Muscle layer of duodenum (tissue), 2 donors: ENCODE measurements around the gene TFDP1.
"Not testable (repeated sequence)": the region's sequence is repeated elsewhere in the genome, so short reads cannot be mapped to it uniquely, and the experiment has no call there.

Experiments used
- H3K27ac ChIP-seq: one replicate; pipeline ENCODE4 v1.7.0; 2013; ENCODE audit warnings: mild to moderate bottlenecking, low read length
- H3K27me3 ChIP-seq: one replicate; pipeline ENCODE4 v1.7.0; 2013; ENCODE audit warnings: low read depth, mild to moderate bottlenecking, control low read depth, low read length
- H3K36me3 ChIP-seq, 2 donors: one replicate each; pipeline ENCODE4 v1.7.0; 2013; ENCODE audit warnings: low read length in 2 of 2, control low read depth in 1 of 2, mild to moderate bottlenecking in 1 of 2; ENCODE audit not compliant: insufficient read depth in 2 of 2, control insufficient read depth in 1 of 2
- H3K4me1 ChIP-seq, 2 donors: one replicate each; pipeline ENCODE4 v1.7.0; 2013; ENCODE audit warnings: low read length in 2 of 2, mild to moderate bottlenecking in 2 of 2, control low read depth in 1 of 2, moderate library complexity in 1 of 2; ENCODE audit not compliant: insufficient read depth in 2 of 2, control insufficient read depth in 1 of 2
- H3K4me3 ChIP-seq, 2 donors: one replicate each; pipeline ENCODE4 v1.7.0; 2013; ENCODE audit warnings: low read length in 2 of 2, low read depth in 1 of 2, mild to moderate bottlenecking in 1 of 2
- H3K9me3 ChIP-seq, 2 donors: one replicate each; pipeline ENCODE4 v1.7.0; 2013; ENCODE audit warnings: low read length in 2 of 2, control low read depth in 1 of 2, mild to moderate bottlenecking in 1 of 2; ENCODE audit not compliant: control insufficient read depth in 1 of 2
- donor health status: healthy.

TFDP1 gene

DNA sequence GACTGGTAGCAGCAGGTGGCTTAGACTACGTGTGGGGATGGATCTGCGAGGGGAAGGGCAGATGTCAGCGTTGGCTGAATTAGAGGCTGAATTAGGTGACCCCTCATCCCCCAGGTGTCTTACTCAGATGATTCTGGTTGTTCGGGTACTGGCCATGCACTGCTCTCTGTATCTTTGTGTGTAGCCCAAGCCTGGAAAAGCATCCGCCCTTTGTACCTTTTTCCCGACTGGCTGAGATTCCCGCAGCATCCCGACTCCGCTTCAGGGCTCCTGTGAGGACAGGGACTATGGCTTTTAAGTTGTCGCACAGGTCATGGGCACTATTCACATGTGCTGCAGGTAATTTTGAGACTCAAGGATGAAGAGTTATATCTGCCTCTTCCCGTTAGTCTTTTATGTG is 7.2 kb downstream of the TFDP1 start:
- no peak overlapping the region for H3K4me3 ChIP-seq
- H3K36me3 ChIP-seq: peaks cover 14 to 21% of the 10 kb centered on the region in 2 donors
- no peaks in the 10 kb centered on the region for H3K27me3 ChIP-seq

DNA sequence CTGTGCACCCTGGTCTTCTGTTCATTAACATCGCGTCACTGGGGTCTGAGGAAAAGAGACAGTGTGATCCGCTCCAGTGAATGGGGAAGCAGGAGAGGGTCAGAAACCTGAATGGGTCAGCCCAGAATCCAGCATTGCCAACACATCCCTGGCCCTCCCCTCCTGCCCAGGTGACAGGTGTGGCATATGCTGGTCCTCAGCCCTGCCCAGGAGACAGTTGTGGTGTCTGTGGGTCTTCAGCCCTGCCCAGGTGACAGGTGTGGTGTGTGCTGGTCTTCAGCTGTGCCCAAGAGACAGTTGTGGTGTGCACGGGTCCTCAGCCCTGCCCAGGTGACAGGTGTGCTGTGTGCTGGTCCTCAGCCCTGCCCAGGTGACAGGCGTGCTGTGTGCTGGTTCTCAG is 8.0 kb downstream of the TFDP1 start:
- Histone ChIP-seq H3K9me3 (no peaks in the 10 kb centered on the region), H3K36me3 (peaks cover 15 to 27% of the 10 kb centered on the region in 2 donors), H3K27ac (no peak overlapping the region), H3K4me3 (no peak overlapping the region), H3K4me1 (no peaks in the 10 kb centered on the region), H3K27me3 (no peaks in the 10 kb centered on the region)

More for the DNA sequence above, 7.2 kb downstream of the TFDP1 start:
- Histone ChIP-seq H3K9me3 (no peaks in the 10 kb centered on the region), H3K27ac (no peak overlapping the region), H3K4me1 (peaks cover 0 to 2% of the 10 kb centered on the region in 2 donors)

DNA sequence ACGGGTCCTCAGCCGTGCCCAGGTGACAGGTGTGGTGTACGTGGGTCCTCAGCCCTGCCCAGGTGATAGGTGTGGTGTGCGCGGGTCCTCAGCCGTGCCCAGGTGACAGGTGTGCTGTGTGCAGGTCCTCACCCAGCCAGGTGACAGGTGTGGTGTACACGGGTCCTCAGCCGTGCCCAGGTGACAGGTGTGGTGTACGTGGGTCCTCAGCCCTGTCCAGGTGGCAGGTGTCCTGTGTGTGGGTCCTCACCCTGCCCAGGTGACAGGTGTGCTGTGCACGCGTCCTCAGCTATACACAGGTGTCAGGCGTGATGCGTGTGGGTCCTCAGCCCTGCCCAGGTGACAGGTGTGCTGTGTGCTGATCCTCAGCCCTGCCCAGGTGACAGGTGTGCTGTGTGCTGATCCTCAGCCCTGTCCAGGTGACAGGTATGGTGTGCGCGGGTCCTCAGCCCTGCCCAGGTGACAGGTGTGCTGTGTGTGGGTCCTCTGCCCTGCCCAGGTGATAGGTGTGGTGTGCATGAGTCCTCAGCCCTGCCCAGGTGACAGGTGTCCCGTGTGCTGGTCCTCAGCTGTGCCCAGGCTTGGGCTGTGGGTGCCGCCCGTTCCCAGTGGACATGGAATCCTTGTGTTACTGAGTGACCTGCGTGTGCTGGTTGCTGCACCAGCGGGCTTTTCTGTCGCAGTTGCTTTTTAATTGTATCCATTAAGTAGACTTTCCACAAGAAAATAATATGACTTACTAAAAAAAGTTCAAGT is 9.7 kb downstream of the TFDP1 start:
- not testable (repeated sequence) for H3K9me3 ChIP-seq, H3K27ac ChIP-seq, H3K4me1 ChIP-seq, H3K4me3 ChIP-seq, H3K27me3 ChIP-seq
- H3K36me3 ChIP-seq: peaks cover 15 to 33% of the 10 kb centered on the region in 2 donors

DNA sequence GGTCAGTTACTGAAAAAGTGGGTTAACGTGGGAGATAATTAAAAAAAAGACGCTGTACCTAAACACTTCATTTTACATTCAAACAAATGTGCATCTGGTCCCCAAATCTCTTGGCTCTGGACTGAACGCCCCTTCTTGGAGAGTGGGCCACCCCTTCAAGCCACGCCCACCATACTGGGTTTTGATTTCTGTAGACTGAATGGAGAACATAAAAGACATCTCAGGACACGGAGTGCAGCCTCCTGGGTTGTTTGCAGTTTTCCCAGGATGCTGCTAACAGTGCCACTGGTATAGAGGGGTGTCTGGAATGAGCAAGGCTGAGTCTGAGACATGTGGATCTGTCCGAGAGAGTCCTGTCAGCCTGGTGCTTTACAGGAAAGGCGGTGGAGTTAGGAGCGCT is 10.6 kb downstream of the TFDP1 start:
- Histone ChIP-seq H3K36me3 (peaks cover 11 to 31% of the 10 kb centered on the region in 2 donors), H3K4me3 (no peak overlapping the region), H3K27me3 (no peaks in the 10 kb centered on the region), H3K27ac (no peak overlapping the region), H3K9me3 (no peaks in the 10 kb centered on the region), H3K4me1 (no peaks in the 10 kb centered on the region)

- Histone ChIP-seq H3K27me3 (no peaks in the 10 kb centered on the region), H3K4me3 (no peak overlapping the region), H3K27ac (no peak overlapping the region), H3K4me1 (no peaks in the 10 kb centered on the region), H3K9me3 (no peaks in the 10 kb centered on the region), H3K36me3 (peaks cover 11 to 36% of the 10 kb centered on the region in 2 donors)
Observed at GRCh38 chr13:113596321-113597200, 12.0 kb downstream of the TFDP1 start.

DNA sequence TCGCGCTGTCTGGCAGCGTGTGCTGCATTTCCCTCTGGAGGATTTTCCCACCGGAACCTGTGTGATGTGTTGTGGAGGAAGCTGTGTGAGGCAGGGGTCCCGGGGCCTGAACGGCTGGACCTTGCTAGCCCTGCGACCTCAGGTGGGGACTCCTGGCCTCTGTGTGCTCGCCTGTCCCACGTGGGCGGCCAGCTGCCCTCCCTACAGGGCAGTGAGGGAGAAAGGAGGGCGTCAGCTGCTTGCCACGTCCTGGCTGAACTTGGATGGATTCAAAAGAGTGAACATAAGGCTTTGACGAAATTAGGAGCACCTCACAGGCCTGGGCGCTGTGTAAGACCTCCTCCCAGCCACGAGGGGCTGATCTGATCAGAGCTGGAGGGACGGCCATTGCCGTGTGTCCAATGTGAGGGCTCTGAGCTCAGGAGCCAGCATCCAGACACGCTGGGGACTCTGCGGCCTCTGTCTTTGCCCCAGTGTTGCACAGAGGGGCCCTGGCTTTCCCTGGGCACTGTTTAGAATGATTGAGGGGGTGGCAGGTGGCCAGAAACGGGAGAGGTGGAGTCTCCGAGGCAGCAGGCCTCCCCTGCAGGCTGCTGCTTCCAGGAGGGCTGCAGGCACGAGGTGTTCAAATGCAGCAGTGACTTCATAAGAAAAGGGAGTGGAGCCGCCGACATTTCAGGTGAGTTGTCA is 13.0 kb downstream of the TFDP1 start:
- Histone ChIP-seq H3K9me3 (no peaks in the 10 kb centered on the region), H3K27ac (no peak overlapping the region), H3K27me3 (no peaks in the 10 kb centered on the region), H3K4me1 (no peaks in the 10 kb centered on the region), H3K36me3 (peaks cover 8 to 33% of the 10 kb centered on the region in 2 donors), H3K4me3 (no peak overlapping the region)

GRCh38 chr13:113598081-113598410 is 13.5 kb downstream of the TFDP1 start:
- Histone ChIP-seq H3K27me3 (no peaks in the 10 kb centered on the region), H3K36me3 (peaks cover 7 to 30% of the 10 kb centered on the region in 2 donors), H3K9me3 (no peaks in the 10 kb centered on the region)

GRCh38 chr13:113598481-113598880 is 13.9 kb downstream of the TFDP1 start:
- Histone ChIP-seq H3K27ac (no peak overlapping the region), H3K27me3 (no peaks in the 10 kb centered on the region), H3K36me3 (peaks cover 7 to 30% of the 10 kb centered on the region in 2 donors), H3K4me1 (no peaks in the 10 kb centered on the region), H3K9me3 (no peaks in the 10 kb centered on the region), H3K4me3 (no peak overlapping the region)

More at GRCh38 chr13:113598081-113598410, 13.5 kb downstream of the TFDP1 start:
- H3K4me3 ChIP-seq: no peak overlapping the region
- H3K4me1 ChIP-seq: no peaks in the 10 kb centered on the region
- no peak overlapping the region for H3K27ac ChIP-seq

- Histone ChIP-seq H3K27ac (no peak overlapping the region), H3K4me3 (no peak overlapping the region), H3K27me3 (no peaks in the 10 kb centered on the region), H3K36me3 (peaks cover 7 to 30% of the 10 kb centered on the region in 2 donors), H3K9me3 (no peaks in the 10 kb centered on the region), H3K4me1 (no peaks in the 10 kb centered on the region)
Observed at GRCh38 chr13:113599391-113599790, 14.8 kb downstream of the TFDP1 start.

GRCh38 chr13:113601166-113602070 is 16.9 kb downstream of the TFDP1 start:
- Histone ChIP-seq H3K9me3 (no peaks in the 10 kb centered on the region), H3K27me3 (no peaks in the 10 kb centered on the region), H3K36me3 (peaks cover 6 to 25% of the 10 kb centered on the region in 2 donors), H3K4me1 (no peaks in the 10 kb centered on the region), H3K27ac (no peak overlapping the region), H3K4me3 (no peak overlapping the region)
